Omental fat pad (tissue), 4 donors: ENCODE measurements around the gene IL26. TPM values are rescaled to one million over a fixed set of nuclear protein-coding genes. Genes with fewer than 3 reads are reported as not detected.

ENCODE experiments used
- ATAC-seq: fragments of 150-250 bp; one replicate; pipeline ENCODE4 v1.9.1; 2016; ENCODE audit warnings: mild to moderate bottlenecking, moderate library complexity; ENCODE audit not compliant: low FRiP score
- DNase-seq: peaks from one replicate; pipeline ENCODE4 v3.0.0-alpha.2; 2019; ENCODE audit warnings: low spot score
- total RNA-seq, 4 donors: library from RNA; depleted of rRNA; stranded (reverse); fragments of >200 nt; gene quantifications; one replicate each; pipeline ENCODE4 v1.1.0, GENCODE V29; 2016
- TF ChIP-seq, protein P1 (sequence below), 3 donors: fragments of 450-650 bp; IDR thresholded peaks; one replicate each; pipeline ENCODE4 v1.5.1; 2016 to 2017; ENCODE audit warnings: antibody characterized with exemption in 3 of 3, mild to moderate bottlenecking in 3 of 3, moderate library complexity in 2 of 3

IL26 gene
- total RNA-seq, 4 donors from 2014 or later: not detected

GRCh38 chr12:68264857-68265256 lies 39.2 kb upstream of the IL26 start:
- TF ChIP-seq, protein P1, sequence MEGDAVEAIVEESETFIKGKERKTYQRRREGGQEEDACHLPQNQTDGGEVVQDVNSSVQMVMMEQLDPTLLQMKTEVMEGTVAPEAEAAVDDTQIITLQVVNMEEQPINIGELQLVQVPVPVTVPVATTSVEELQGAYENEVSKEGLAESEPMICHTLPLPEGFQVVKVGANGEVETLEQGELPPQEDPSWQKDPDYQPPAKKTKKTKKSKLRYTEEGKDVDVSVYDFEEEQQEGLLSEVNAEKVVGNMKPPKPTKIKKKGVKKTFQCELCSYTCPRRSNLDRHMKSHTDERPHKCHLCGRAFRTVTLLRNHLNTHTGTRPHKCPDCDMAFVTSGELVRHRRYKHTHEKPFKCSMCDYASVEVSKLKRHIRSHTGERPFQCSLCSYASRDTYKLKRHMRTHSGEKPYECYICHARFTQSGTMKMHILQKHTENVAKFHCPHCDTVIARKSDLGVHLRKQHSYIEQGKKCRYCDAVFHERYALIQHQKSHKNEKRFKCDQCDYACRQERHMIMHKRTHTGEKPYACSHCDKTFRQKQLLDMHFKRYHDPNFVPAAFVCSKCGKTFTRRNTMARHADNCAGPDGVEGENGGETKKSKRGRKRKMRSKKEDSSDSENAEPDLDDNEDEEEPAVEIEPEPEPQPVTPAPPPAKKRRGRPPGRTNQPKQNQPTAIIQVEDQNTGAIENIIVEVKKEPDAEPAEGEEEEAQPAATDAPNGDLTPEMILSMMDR (IDR thresholded peaks at IDR 0.05): no peak
- DNase-seq (no peak), ATAC-seq (peak; percentile 77)

GRCh38 chr12:68264158-68264855 lies 38.7 kb upstream of the IL26 start:
- peak; percentile 94 for ATAC-seq
- TF ChIP-seq, protein P1 (IDR thresholded peaks at IDR 0.05): no peak
- DNase-seq: no peak

DNA sequence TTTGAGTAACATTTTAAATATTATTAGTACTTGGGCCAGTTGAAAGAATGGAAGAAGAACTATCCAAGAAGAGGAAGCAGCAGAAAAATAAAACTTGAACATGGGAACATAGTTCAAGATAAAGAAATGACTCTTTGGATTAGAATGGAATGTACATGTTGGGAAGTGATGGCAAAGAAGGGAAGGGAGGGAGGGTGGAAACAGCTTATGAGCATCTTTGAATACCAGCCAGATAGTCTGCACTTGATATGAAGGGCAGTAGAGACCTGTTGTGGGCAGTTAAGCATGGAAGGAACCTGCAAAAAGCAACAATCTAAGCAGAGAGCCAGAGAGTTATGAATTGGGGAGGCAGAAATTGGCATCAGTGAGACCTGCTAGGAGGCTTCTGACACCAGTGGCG lies 37.8 kb upstream of the IL26 start:
- no peak for DNase-seq
- peak; percentile 10 for ATAC-seq
- TF ChIP-seq, protein P1 (IDR thresholded peaks at IDR 0.05): no peak

- TF ChIP-seq, protein P1 (IDR thresholded peaks at IDR 0.05): no peak
- DNase-seq (no peak), ATAC-seq (no peak)
These were observed 36.3 kb upstream of the IL26 start for GRCh38 chr12:68261896-68262295.

DNA sequence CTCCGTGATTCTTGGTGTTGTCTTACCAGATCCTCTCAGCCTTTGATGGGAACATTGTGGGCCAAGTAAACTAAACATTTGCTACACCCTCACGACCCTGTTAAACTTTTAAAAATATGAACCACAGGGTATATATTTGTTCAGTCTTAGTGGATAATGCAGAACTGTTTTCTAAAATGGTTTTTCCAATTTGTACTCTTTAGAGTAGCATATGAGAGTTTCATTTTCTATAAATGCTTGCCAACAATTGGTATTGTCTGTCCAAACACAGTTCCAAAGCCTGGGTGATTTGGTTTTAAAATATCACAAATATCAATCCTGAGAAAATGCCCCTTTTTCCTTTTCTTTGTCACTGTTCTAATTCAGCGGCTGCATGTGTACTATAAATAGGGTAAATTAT lies 34.5 kb upstream of the IL26 start:
- TF ChIP-seq, protein P1 (IDR thresholded peaks at IDR 0.05): no peak
- DNase-seq (no peak), ATAC-seq (no peak)

- DNase-seq: no peak
- ATAC-seq: peak; percentile 63
- TF ChIP-seq, protein P1 (IDR thresholded peaks at IDR 0.05): no peak
These were observed 33.8 kb upstream of the IL26 start for GRCh38 chr12:68259318-68259940.

- TF ChIP-seq, protein P1 (IDR thresholded peaks at IDR 0.05): no peak
- ATAC-seq (no peak), DNase-seq (no peak)
These were observed 27.9 kb upstream of the IL26 start, which contains the start of gene IL22 for GRCh38 chr12:68253504-68253903. Gene IL22 (minus strand): TSS chr12:68253604. CDS start chr12:68253448, 156 bp downstream.
